ENCODE results near the gene AMPD2.

GRCh38 chr1:109671067-109671466, 51.4 kb downstream of the AMPD2 start:
- TF ChIP-seq EZH2 (IDR thresholded peaks at IDR 0.05; ENCODE audit: insufficient read depth, poor library complexity, severe bottlenecking) (no peak), EZH2phosphoT487 (IDR thresholded peaks at IDR 0.05; ENCODE audit: insufficient read depth, low read depth) (no peak)
